HEK293T (cell line): ENCODE results near the gene LRRC71.

ENCODE experiments used
- BHLHE40 ChIP-seq: fragments of 450-650 bp; IDR thresholded peaks from 2 replicates; pipeline ENCODE4 v1.6.1; 2016; ENCODE audit warnings: mild to moderate bottlenecking, moderate library complexity, borderline replicate concordance
- CTBP1 ChIP-seq: fragments of 450-650 bp; IDR thresholded peaks from 2 replicates; pipeline ENCODE4 v1.6.1; 2016; ENCODE audit warnings: borderline replicate concordance
- ELF4 ChIP-seq: fragments of 450-650 bp; IDR thresholded peaks from 2 replicates; pipeline ENCODE4 v1.6.1; 2017; ENCODE audit warnings: antibody characterized with exemption
- FOXA1 ChIP-seq: fragments of 450-650 bp; IDR thresholded peaks from 2 replicates; pipeline ENCODE4 v1.6.1; 2016; ENCODE audit warnings: mild to moderate bottlenecking
- FOXK2 ChIP-seq: fragments of 450-650 bp; IDR thresholded peaks from 2 replicates; pipeline ENCODE4 v1.6.1; 2016; ENCODE audit warnings: mild to moderate bottlenecking
- FOXM1 ChIP-seq: fragments of 450-650 bp; IDR thresholded peaks from 2 replicates; pipeline ENCODE4 v1.6.1; 2017; ENCODE audit warnings: mild to moderate bottlenecking, borderline replicate concordance
- HDGF ChIP-seq: fragments of 450-650 bp; IDR thresholded peaks from 2 replicates; pipeline ENCODE4 v1.6.1; 2017; ENCODE audit warnings: antibody characterized with exemption, borderline replicate concordance
- L3MBTL2 ChIP-seq: fragments of 450-650 bp; conservative IDR thresholded peaks from 2 replicates; pipeline ENCODE4 v1.6.1; 2016; ENCODE audit warnings: mild to moderate bottlenecking
- NFRKB ChIP-seq: fragments of 450-650 bp; IDR thresholded peaks from 2 replicates; pipeline ENCODE4 v1.6.1; 2016; ENCODE audit warnings: mild to moderate bottlenecking, moderate library complexity
- SP1 ChIP-seq: fragments of 450-650 bp; IDR thresholded peaks from 2 replicates; pipeline ENCODE4 v1.6.1; 2017
- TARDBP ChIP-seq: fragments of 450-650 bp; IDR thresholded peaks from 2 replicates; pipeline ENCODE4 v1.6.1; 2016
- ZNF384 ChIP-seq: fragments of 450-650 bp; IDR thresholded peaks from 2 replicates; pipeline ENCODE4 v1.6.1; 2016

GRCh38 chr1:156904187-156904959, 16.1 kb upstream of the LRRC71 start:
- TF ChIP-seq FOXK2 (no peak), L3MBTL2 (no peak), BHLHE40 (no peak), SP1 (no peak), NFRKB (no peak), FOXA1 (no peak), ELF4 (no peak), ZNF384 (no peak), HDGF (no peak), CTBP1 (no peak), FOXM1 (no peak), TARDBP (no peak)
